Medulla oblongata (tissue), 1 donor: ENCODE results near the gene FGF14.

ENCODE experiments used
- DNase-seq: peaks from one replicate; pipeline ENCODE4 v3.0.0-alpha.2; 2015; ENCODE audit errors: extremely low spot score

FGF14 gene

DNA sequence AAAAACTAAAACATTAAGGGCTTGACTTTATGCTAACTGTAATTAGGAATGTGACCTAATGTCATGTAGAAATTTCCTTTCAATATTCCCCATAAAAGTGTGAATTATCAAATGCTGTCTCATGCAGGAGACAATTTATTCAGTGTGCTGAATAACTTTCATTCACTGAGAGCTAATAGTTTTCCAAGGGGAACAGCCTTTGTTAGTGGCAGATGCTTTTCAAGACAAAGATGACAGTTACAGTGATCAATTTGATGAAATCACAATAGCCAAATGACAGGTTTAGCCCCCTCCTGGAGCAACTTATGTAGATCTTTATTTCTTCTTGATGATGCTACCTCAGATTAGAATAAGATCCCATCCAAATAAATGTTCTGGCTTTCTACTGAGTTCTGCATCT, 673.8 kb downstream of the FGF14 start:
- no peak for DNase-seq

DNA sequence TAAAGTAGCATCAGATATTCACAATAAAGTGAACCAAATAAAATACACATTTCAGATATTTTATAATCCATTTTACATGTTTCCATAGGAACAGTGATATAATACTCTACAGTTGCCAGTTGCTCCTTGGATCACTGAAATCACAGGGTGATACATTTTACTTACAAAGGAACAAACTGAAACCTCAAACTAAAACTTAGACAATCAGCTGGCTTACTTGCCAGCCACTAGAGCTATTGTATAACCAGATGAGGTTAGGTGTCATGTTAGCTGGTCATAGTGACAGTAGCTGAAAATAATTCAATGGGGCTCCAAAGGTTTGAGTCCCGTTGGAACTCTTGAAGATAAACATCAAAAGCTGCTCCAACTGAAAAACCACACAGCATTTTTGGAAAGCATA, 674.7 kb downstream of the FGF14 start:
- no peak for DNase-seq

DNA sequence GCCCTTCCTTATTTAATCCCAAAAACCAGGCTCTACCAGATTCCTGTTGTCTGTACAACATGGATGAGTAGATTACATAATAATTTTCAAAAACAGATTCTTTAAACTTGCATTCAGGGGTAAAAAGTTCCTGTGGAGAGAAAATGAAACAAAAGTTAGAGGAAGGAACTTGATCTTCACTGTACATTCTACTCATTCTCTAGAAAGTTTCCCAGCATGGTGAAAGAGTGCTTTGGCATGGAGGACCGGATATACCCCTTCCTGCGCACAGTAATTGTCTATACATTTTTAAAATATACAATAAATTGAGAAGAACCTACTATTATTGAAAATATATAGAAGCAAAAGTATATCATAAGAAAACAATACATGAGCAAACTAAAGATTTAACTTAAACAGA, 675.2 kb downstream of the FGF14 start:
- no peak for DNase-seq

DNA sequence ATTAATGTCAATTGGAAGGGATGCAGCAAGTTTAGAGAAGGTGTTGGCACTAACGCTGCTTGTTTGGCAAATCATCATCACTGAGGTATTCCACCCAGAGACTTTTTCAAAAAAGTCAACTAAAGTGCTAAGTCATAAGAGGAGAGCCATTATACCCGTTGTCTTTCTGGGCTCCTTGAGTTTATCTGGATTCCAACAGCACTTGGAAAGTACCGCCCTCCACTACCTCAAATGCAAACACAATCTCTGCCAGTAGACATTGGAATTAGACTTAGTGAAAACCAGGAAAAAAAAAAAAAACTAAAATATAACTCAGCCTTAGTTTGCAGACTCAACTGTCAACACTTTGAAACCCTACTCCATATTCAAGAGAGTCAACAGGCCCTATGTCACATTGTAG, 683.4 kb downstream of the FGF14 start:
- no peak for DNase-seq

DNA sequence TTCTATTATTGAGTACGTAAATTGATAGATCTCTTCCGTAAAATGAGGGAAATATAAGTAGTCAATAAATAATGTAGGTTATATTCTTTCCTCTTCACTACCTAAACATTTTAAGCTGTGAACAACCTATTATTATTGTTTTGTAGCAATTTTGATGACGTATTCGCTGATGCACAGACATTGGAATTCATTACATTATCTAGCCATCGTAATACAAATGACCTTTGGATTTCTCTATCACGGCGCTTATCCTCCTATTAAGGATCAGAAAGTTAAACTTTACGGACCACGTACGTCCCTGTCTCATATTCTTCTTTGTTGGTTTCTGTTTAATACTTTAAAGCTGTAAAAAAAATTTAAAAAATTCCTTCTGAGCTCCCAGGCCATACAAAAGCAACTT, 684.5 kb downstream of the FGF14 start:
- DNase-seq, result no peak

DNA sequence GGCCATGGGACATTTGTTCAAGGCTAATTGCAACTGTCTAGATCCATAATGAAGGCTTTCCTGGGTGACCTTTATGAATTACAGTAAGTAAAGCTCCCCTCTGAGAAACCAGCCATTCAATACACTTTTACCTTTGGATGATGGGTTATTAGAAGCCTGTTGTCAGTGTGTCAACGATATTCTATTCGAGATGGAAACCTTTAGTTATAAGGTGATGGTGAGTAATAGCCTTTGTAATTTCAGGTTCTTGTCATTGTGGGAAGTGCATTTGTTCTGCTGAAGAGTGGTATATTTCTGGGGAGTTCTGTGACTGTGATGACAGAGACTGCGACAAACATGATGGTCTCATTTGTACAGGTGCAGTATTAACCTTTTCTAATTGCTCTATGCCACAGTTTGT, 687.7 kb downstream of the FGF14 start:
- no peak for DNase-seq

DNA sequence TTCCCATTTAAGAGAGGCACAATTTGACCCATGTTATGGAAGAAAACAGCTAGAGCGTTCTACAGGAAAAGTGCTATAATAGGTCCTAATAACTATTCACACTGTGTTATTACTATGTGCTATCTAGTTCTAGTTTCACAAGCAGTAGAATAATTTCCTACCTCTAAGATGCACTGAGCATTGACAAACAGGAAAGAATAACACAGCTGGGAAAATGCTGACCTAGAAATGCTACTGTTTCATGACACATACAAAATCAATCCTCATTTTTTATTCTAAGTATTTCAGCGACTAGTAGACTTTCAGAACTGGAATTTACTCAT, 689.9 kb downstream of the FGF14 start:
- no peak for DNase-seq

DNA sequence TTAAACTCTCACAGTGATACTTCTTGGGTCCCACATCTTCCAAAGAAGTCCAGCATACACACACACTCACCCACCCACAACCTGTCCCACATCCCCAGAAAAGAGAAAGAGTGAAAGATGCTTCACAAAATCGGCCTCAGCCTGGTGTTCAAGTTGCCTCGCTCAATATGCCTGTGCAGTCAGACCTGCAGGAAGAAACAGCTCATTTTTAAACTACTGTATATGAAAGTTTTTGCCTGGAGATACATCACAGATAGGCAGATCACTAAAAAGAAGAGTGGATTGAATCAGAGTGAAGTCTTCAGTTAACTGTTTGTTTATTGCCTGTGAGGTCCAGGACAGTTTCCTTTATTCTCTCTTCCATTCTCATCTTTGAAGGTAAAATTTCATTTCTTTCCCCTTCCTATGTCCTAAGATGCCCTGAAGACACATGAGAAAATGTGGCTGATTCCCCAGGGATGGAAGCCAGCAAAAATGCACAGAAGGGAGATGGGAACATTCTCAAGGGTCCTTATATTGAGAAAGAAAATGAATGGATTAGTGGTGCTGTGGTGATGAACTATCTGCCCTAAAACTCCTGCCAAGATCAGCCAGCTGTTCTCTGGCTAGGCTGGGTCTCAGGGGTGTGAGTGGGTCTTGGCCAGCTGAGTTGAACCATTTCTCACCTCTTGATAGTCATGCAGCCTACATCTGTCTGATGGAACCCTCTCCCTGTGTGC, 690.4 kb downstream of the FGF14 start:
- no peak for DNase-seq

DNA sequence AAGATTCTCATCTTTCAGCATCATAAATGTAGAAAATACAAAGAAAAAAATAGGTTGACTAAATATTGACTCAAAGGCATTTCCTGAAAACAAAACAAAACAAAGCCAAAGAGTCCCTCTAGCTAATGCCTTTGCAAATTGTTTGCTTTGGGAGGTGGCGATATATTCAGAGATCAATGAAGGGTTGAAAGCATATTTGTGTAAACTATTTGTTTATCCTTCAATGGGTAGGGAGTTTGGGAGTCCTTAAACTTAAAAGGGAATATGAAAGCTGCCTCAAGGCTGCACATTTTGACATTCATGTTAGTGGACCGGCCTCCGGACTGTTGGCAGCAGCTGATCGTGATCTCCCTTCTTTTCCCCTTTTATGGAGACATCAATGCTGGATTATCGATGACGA, 691.9 kb downstream of the FGF14 start:
- DNase-seq, result no peak

DNA sequence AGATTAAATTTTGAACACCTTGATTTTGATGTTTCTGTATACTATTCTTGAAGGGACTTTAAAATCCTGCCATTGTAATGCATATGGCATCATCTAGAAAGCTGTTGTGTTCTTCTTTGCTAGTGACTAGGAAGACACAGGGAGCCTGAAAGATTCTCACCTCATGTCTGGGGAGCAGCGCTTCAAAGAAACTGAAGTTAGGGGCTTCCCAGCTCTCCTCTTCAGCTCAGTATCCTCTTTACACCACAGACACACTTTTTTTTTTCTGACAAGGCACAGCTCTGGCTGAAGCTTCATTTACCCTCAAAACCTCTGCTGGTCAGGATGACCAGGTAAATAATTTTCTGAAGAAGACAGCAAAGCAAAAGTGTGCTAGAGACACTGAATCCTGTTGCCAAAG, 693.7 kb downstream of the FGF14 start:
- DNase-seq, result no peak

DNA sequence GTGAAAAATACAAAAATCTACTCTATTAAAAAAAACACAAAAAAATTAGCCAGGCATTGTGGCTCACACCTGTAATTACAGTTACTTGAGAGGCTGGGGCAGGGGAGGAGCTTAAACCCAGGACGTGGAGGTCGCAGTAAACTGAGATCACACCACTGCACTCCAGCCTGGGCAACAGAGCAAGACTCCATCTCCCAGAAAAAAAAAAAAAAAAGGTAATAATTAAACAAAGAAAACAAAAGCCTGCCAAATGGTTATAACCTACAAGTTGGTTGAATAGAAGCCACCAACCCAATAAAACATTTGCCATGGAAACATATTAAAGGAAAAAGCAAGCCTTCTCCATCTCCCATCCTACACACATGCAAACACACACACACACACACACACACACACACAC, 694.2 kb downstream of the FGF14 start:
- no peak for DNase-seq

DNA sequence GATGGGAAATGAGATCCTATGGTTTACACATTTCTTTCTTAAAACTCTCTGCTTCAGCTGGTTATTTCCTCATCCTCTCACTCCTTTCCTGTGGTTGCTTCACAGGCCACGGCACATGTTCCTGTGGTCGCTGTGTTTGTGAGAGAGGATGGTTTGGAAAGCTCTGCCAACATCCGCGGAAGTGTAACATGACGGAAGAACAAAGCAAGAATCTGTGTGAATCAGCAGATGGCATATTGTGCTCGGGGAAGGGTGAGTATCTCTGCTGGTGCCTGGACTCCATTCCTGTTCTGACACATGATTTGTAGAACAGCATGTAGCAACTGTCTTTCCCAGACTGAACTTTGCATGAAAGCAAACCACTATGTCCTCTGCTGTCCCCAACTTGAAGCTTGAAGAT, 695.2 kb downstream of the FGF14 start:
- DNase-seq, result peak; percentile 15

DNA sequence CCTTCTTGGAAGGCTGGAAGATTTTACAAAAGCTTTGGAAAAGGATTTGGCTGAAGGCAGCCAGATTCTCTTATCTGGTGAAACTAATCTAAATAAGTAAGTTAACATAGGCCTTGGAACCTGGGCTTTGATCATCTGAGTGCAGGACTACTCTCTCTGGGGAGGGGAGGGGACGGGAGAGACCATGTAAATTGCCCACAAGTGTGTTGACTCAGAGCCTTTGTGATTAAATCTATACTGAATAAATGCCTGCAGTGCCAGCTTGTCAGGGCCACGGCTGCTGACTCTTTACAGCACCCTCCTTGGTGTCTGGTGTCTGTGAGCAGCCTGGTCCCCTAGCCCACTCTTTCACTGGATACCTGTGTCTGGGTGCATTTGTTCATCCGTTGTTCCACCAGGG, 698.0 kb downstream of the FGF14 start:
- DNase-seq, result no peak

DNA sequence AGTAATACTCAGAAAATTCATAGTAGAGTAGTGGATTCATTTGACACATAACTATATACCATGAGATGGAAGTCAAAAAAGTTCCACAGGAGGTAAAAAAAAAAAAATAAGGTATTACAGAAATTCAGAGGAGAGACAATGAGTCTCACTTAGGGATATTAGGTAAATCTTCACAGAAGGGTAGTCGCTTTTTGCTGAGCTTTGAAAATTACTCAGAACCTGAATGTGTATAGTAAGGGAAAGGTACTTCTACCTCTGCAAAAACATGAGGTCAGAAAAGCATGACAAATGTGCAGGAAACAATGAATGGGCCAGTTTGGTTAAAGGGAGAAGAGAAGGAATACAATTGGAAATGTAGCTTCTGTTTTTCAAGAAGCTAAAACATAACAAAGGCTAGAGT, 698.8 kb downstream of the FGF14 start:
- no peak for DNase-seq

DNA sequence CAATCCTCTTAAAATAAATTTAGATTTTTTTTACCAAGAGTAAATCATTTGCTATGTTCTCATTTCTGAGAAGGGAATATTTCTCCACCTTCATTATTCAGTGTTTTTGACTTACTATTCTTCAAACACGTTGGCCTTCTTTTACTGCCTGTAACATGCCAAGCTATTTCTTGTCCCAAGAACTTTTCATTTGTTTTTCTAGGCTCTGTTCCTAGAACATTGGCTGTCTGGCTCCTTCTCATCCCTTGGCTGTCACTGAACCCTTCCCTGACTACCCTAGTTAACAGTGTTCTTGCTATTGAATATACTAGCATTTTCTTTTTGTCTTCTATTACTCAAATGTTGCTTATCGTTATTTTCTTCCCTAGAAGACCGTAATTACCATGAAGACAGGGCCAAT, 701.2 kb downstream of the FGF14 start:
- peak; percentile 61 for DNase-seq

DNA sequence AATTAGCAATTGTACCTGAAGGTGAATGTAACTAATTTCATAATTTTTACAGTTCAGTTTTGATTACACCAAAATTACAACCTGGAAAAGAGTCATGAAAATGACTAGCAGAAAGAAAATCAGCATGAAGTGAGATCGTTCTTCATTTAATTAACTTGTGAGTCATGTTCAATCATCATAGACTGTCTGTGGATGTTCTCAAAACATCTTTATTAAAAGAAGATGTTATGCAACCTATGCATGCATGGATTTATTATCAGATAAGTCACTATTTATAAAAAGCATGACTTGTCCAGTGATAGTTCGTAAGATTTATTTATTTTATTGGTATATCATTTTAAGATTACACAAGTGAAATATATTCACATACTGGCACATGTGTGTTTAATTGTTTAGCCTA, 703.4 kb downstream of the FGF14 start:
- DNase-seq, result no peak

DNA sequence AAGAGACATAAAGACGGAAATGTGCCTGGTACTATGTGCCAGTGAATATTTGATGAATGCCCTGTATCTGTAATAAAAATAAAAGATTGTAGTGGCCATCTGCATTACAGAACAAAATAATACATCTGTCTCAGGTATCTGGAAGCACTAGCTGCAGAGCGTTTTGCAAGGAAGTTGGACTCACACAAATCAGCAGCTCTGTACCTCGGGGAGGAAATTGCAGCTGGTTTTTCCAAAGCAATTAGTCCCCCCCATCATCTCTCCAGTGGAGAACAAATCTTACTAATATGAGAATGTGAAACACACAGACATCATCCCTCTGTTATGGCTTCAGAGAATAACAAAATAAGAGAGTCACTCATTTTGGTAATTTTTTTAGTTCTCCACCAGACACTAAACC, 704.1 kb downstream of the FGF14 start:
- DNase-seq, result no peak

DNA sequence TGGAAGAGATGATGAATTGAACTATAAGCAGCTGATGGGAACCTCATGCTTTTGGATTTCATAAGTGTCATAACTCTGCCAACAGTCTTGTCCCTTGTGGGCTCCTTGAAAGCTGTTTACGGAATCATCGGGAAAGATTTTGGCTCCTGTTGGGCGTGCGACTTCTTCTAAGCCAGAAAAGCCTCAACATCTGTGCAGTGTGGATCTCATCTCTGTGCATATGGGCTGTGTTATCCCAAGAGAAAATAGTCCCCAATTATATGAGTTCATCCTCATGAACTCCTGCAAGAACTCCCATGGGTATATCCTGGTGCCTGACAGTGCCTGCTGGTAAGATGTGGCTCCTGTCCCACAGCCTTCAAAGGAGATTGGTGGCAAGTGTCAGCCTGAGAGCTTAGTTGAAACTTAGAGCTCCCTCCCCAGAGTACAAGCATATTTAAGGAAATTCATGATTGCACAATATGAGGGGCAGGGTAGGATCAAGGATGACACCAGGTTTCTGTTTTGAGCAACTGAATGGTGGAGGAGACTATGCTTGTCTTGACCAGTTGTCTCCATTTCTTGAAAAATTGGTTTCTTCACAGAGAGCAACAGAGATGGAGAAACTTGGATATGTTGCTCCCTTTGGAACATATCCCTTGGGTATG, 705.9 kb downstream of the FGF14 start:
- DNase-seq, result no peak

DNA sequence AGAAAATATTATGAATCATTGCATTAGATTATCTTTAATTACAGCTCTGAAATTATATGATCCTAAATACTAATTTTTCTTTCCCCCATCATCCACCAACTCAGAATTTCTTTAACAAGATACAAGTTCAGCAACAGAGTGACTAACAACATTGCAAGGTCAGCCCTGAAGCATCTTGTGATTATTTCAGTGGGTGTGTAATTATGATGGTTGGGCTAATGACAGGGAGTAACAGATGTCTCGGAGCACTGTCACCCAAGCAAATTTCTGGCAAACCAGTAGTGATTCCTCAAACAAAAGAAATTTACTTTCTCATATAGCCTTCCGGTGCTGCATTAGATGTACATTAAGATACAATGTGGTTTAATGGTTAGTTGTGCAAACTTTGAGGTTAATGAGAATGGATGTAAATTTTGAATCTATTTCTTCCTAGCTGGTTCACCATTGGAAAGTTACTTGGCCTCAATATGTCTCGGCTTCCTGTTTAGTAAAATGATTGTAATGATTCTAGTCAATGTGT, 710.4 kb downstream of the FGF14 start:
- DNase-seq, result no peak

DNA sequence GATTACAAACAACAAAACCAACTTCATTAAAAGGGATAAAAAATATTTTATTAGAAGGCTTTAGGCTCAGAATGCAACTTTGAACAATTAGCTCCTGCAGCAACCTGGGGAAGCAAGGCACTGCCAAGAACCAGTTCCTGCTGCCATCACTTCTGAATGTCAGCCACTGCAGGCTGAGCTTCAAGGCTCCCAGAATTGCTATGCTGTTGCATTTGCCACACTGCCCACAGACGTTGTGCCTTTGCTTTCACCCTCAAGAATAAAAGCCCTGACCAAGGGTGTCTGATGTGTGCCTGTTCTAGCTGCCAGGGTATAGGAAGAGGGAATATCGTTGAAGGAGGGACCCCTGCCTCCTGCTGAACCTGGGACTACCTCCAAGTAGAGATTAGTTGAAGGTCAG, 711.0 kb downstream of the FGF14 start:
- no peak for DNase-seq

DNA sequence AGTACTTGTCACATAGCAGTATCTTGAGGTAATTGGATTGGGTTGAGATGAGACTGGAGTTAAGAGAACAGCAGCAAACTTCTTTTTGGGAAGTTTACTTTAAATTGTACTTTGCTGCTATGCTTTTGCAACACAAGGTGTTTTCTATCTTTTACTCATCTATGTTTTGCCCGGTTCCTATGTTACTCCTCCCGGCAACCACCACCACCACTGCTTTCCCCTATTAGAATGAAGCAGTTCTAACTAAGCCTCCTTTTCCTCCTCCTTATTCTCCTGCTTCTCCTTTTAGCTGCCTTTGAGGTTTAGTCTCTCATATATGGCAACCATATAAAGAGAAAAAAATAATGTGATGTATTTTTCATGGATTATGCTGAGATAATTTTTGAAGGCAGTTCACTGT, 715.8 kb downstream of the FGF14 start:
- no peak for DNase-seq

DNA sequence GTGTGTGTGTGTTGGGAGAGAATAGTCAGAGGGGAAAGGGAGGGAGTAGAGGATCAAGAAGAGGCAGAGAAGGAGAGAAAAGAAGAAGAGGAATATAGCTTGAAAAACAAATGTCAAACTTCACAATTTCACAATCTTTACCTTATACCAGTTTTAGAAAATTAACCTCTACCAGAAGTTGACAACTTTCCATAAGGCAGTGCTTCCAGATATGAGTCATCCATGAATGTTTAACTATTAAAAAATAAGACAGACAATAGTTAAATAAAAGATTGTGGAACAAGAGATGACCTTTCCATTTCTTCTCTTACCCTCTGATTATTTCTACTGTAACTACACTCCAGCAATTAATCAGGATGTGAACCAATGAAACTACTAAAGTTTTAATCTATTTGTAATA, 720.0 kb downstream of the FGF14 start:
- no peak for DNase-seq

DNA sequence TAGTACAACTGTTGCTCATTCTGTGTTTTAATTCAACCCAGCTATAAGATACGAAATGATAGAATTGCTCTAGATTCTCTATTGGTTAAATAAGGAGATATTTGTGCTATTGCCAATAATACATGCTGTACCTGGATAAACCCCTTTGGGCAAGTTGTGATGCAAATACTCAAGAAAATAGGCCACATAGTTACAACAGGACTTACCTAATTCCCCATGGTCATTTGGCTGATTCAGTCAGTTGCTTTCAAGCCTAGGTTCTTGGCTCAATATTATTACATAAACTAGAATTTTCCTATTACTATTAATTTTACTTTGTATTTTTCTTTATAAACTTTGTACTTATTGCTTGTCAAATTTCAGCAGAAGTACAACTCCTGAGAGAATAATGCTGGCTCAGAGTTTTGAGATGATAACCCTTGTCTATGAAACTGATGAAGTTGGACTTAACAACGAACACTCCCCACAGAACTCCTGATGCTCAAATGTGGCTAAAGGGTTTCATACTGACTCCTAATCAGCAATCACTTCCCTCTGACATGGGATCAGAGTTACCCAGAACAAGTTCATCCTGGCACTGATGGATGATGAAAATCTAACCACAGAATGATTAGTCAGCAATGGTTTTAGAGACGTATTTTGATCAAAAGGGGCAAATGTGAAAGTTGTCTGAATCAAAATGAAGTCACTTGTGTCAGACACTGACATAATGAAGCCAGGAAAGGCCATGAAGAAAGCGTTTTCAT, 728.3 kb downstream of the FGF14 start:
- DNase-seq, result no peak
